ENCODE results near the gene NMNAT3. TPM values are rescaled to one million over a fixed set of nuclear protein-coding genes. Genes with fewer than 3 reads are reported as not detected.
"Not testable (repeated sequence)": the region's sequence is repeated elsewhere in the genome, so short reads cannot be mapped to it uniquely, and the experiment has no call there.

NMNAT3 gene
- total and polyA plus RNA-seq, 4 donors: 2.4 to 10.2 (median 3.4) TPM

GRCh38 chr3:139586420-139587017 is 91.3 kb downstream of the NMNAT3 start:
- Histone ChIP-seq H3K9me3 (ENCODE audit: control insufficient read depth in 4 of 4, insufficient read depth in 3 of 4, low read length in 3 of 4) (no peaks in the 10 kb centered on the region), H3K9ac (ENCODE audit: insufficient read depth in 1 of 2, low read length in 2 of 2) (no peak overlapping the region), H3K4me1 (ENCODE audit: control insufficient read depth in 5 of 5, insufficient read depth in 5 of 5, low read length in 5 of 5) (no peaks in the 10 kb centered on the region), H3K4me3 (no peak overlapping the region), H3K27ac (ENCODE audit: low read depth in 1 of 2, low read length in 1 of 2) (no peak overlapping the region), H3K36me3 (ENCODE audit: control insufficient read depth in 4 of 4, insufficient read depth in 4 of 4, low read length in 4 of 4) (no peaks in the 10 kb centered on the region), H3K27me3 (ENCODE audit: control insufficient read depth in 3 of 3, insufficient read depth in 3 of 3, low read length in 2 of 3) (no peaks in the 10 kb centered on the region)
- no peak for TF ChIP-seq CTCF (IDR thresholded peaks at IDR 0.05; ENCODE audit: control extremely low read depth, extremely low read depth)
- DNase-seq (no peak), ATAC-seq (ENCODE audit: insufficient read depth, low FRiP score) (no peak)
- 74 to 77% methylated on average over 1 of the region's 1 CpG for WGBS, 2 donors

GRCh38 chr3:139585820-139586219 is 92.0 kb downstream of the NMNAT3 start:
- no peak overlapping the region for H3K27ac ChIP-seq (ENCODE audit: low read depth in 1 of 2, low read length in 1 of 2)
- H3K9ac ChIP-seq (ENCODE audit: insufficient read depth in 1 of 2, low read length in 2 of 2): no peak overlapping the region
- no peak for TF ChIP-seq CTCF (IDR thresholded peaks at IDR 0.05; ENCODE audit: control extremely low read depth, extremely low read depth)
- H3K27me3 ChIP-seq (ENCODE audit: control insufficient read depth in 3 of 3, insufficient read depth in 3 of 3, low read length in 2 of 3): no peaks in the 10 kb centered on the region
- no peak overlapping the region for H3K4me3 ChIP-seq
- no peaks in the 10 kb centered on the region for H3K36me3 ChIP-seq (ENCODE audit: control insufficient read depth in 4 of 4, insufficient read depth in 4 of 4, low read length in 4 of 4)
- ATAC-seq (ENCODE audit: insufficient read depth, low FRiP score) (no peak), DNase-seq (no peak)
- no peaks in the 10 kb centered on the region for H3K4me1 ChIP-seq (ENCODE audit: control insufficient read depth in 5 of 5, insufficient read depth in 5 of 5, low read length in 5 of 5)
- 75 to 83% methylated on average over 4 of the region's 4 CpGs for WGBS, 2 donors
- no peaks in the 10 kb centered on the region for H3K9me3 ChIP-seq (ENCODE audit: control insufficient read depth in 4 of 4, insufficient read depth in 3 of 4, low read length in 3 of 4)

- H3K27me3 ChIP-seq (ENCODE audit: control insufficient read depth in 3 of 3, insufficient read depth in 3 of 3, low read length in 2 of 3): not testable (repeated sequence)
Measured at GRCh38 chr3:139583651-139584050, 94.1 kb downstream of the NMNAT3 start.

GRCh38 chr3:139578783-139579182 is 99.0 kb downstream of the NMNAT3 start:
- Histone ChIP-seq H3K27ac (ENCODE audit: low read depth in 1 of 2, low read length in 1 of 2) (no peak overlapping the region), H3K27me3 (ENCODE audit: control insufficient read depth in 3 of 3, insufficient read depth in 3 of 3, low read length in 2 of 3) (no peaks in the 10 kb centered on the region), H3K36me3 (ENCODE audit: control insufficient read depth in 4 of 4, insufficient read depth in 4 of 4, low read length in 4 of 4) (peaks cover 0 to 2% (median 0%) of the 10 kb centered on the region in 4 donors), H3K4me1 (ENCODE audit: control insufficient read depth in 5 of 5, insufficient read depth in 5 of 5, low read length in 5 of 5) (peaks cover 0 to 11% (median 0%) of the 10 kb centered on the region in 5 donors), H3K9me3 (ENCODE audit: control insufficient read depth in 4 of 4, insufficient read depth in 3 of 4, low read length in 3 of 4) (no peaks in the 10 kb centered on the region), H3K4me3 (no peak overlapping the region), H3K9ac (ENCODE audit: insufficient read depth in 1 of 2, low read length in 2 of 2) (no peak overlapping the region)
- no peak for TF ChIP-seq CTCF (IDR thresholded peaks at IDR 0.05; ENCODE audit: control extremely low read depth, extremely low read depth)
- ATAC-seq (ENCODE audit: insufficient read depth, low FRiP score) (no peak), DNase-seq (no peak)
- 90 to 95% methylated on average over 7 of the region's 7 CpGs for WGBS, 2 donors

More at GRCh38 chr3:139583651-139584050, 94.1 kb downstream of the NMNAT3 start:
- H3K36me3 ChIP-seq (ENCODE audit: control insufficient read depth in 4 of 4, insufficient read depth in 4 of 4, low read length in 4 of 4); H3K4me3 ChIP-seq; H3K27ac ChIP-seq (ENCODE audit: low read depth in 1 of 2, low read length in 1 of 2); H3K4me1 ChIP-seq (ENCODE audit: control insufficient read depth in 5 of 5, insufficient read depth in 5 of 5, low read length in 5 of 5); ATAC-seq (ENCODE audit: insufficient read depth, low FRiP score); H3K9ac ChIP-seq (ENCODE audit: insufficient read depth in 1 of 2, low read length in 2 of 2); DNase-seq; H3K9me3 ChIP-seq (ENCODE audit: control insufficient read depth in 4 of 4, insufficient read depth in 3 of 4, low read length in 3 of 4): not testable (repeated sequence)
- 97% methylated on average over 12 of the region's 12 CpGs for WGBS, 2 donors
